NB4 (cell line): ENCODE results near the gene TNRC18.
"Not testable (repeated sequence)": the region's sequence is repeated elsewhere in the genome, so short reads cannot be mapped to it uniquely, and the experiment has no call there.

Experiments
- DNase-seq: peaks from one replicate; pipeline ENCODE4 v3.0.0; 2010; ENCODE audit warnings: low read depth
- H3K4me3 ChIP-seq: one replicate; pipeline ENCODE4 v1.5.1; 2011; ENCODE audit warnings: mild to moderate bottlenecking, low read depth, low read length, moderate library complexity
- CTCF ChIP-seq: IDR thresholded peaks from one replicate; pipeline ENCODE4 v1.5.1; 2012; ENCODE audit warnings: low read depth, low read length
- MAX ChIP-seq: IDR thresholded peaks from 2 replicates; pipeline ENCODE4 v1.6.1; 2011; ENCODE audit warnings: low read depth, low read length
- MYC ChIP-seq: IDR thresholded peaks from 2 replicates; pipeline ENCODE4 v1.6.1; 2011; ENCODE audit warnings: low read depth, low read length
- POLR2A ChIP-seq: IDR thresholded peaks from 2 replicates; pipeline ENCODE4 v1.6.1; 2011; ENCODE audit warnings: mild to moderate bottlenecking; ENCODE audit not compliant: insufficient read length; ENCODE audit errors: extremely low read depth

Gene TNRC18

GRCh38 chr7:5291301-5291700, 132.3 kb downstream of the TNRC18 start:
- TF ChIP-seq MYC (no peak), MAX (no peak), POLR2A (no peak), CTCF (no peak)
- DNase-seq, result no peak
- no peak overlapping the region for H3K4me3 ChIP-seq

GRCh38 chr7:5289355-5289754, 134.3 kb downstream of the TNRC18 start:
- no peak for DNase-seq
- H3K4me3 ChIP-seq, result no peak overlapping the region
- no peak for TF ChIP-seq MAX
- TF ChIP-seq CTCF, result no peak
- no peak for TF ChIP-seq POLR2A
- TF ChIP-seq MYC, result no peak

- H3K4me3 ChIP-seq, DNase-seq: not testable (repeated sequence)
Measured at GRCh38 chr7:5288560-5288959, 135.1 kb downstream of the TNRC18 start.

DNA sequence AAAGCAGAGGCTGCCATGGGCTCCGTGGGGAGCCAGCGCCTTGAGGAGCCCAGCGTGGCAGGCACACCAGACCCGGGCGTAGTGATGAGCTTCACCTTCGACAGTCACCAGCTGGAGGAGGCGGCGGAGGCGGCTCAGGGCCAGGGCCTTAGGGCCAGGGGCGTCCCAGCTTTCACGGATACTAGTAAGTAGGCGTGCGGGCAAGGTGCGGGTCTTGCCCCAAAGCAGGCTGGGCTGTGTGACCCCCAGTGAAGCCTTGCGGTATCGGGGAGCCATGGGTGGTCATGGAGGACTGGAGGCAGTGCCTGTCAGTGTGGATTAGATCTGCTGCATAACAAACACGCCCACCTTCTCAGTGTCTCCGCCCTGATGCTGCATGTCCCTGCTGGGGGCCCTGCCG, 135.8 kb downstream of the TNRC18 start:
- TF ChIP-seq POLR2A, result no peak
- no peak for TF ChIP-seq CTCF
- TF ChIP-seq MYC, result no peak
- no peak for TF ChIP-seq MAX
- H3K4me3 ChIP-seq, result no peak overlapping the region
- DNase-seq, result no peak

GRCh38 chr7:5287373-5287772, 136.3 kb downstream of the TNRC18 start:
- DNase-seq, H3K4me3 ChIP-seq: not testable (repeated sequence)

GRCh38 chr7:5286933-5287332, 136.7 kb downstream of the TNRC18 start:
- DNase-seq, result no peak
- no peak overlapping the region for H3K4me3 ChIP-seq
- TF ChIP-seq POLR2A (no peak), MYC (no peak), MAX (no peak), CTCF (no peak)

DNA sequence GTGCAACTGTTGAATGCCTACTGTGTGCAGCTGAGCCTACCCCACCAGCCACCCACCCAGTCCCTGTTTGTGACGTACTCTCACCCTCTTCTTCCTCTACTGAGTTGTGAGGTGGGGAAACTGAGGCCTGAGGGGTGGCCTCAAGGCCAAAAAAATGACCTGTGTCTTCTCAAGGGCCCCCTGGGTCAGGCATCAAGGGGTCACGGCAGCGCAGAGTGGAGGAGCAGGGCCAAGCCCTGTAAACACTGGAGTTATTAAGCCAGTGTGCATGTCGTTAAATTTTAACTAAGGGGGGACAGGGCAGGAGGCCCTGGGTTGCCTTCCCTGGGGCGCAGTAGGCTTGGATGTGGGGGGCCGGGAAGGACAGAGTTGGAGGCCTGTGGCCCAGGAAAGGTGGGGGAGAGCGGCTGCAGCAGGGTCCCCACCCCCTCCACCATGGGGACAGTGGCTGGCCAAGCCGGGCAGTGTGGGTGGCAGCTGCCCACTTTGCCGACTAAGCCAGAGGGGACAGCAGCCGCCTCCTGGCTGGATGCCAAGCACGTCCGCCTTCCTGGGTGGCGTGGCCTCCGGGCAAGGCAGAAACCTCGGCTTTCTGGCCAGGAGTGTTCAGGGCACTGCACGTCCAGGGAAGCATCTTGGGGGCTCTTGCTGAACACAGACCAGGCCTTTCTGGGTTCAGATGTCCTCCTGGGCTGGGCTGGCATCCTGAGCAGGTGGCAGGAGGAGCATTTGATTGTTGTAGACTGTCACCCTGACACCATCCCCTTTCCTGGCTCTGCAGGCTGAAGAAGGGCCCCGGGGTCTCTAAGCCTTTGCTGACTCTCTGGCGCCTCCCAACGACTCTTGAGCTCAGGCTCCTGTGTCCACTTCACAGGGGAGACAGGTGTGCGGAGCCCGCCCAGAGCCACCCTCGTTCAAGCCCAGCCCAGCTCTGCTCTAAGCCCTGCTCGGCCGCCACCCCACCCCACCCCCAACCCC, 139.0 kb downstream of the TNRC18 start:
- DNase-seq, result peak; percentile 77
- H3K4me3 ChIP-seq, result no peak overlapping the region
- TF ChIP-seq CTCF (peak; percentile 54), MAX (no peak)
